GM21515 (cell line): Measurements from ENCODE around the gene NINJ2.

Source experiments
- ATAC-seq: cut with Tn5 transposase; IDR thresholded peaks from one replicate; pipeline ENCODE4 v1.9.1; 2021; ENCODE audit not compliant: unreplicated experiment

Gene NINJ2

GRCh38 chr12:674272-674781 lies 11.1 kb upstream of the NINJ2 start:
- peak; percentile 75 for ATAC-seq

- peak; percentile 22 for ATAC-seq
Observed at GRCh38 chr12:673849-674248, 10.6 kb upstream of the NINJ2 start.

GRCh38 chr12:669576-669945 lies 6.3 kb upstream of the NINJ2 start:
- no peak for ATAC-seq

- no peak for ATAC-seq
Observed at GRCh38 chr12:668090-668481, 4.8 kb upstream of the NINJ2 start.

- no peak for ATAC-seq
Observed at GRCh38 chr12:666766-667308, 3.6 kb upstream of the NINJ2 start.

GRCh38 chr12:666066-666465 lies 2.8 kb upstream of the NINJ2 start:
- no peak for ATAC-seq

- no peak for ATAC-seq
Observed at GRCh38 chr12:664779-665092, 1.5 kb upstream of the NINJ2 start.

- no peak for ATAC-seq
Observed at GRCh38 chr12:664075-664778, 982 bp upstream of the NINJ2 start.

- ATAC-seq: no peak
Observed at GRCh38 chr12:662566-663292, 516 bp downstream of the NINJ2 start.

GRCh38 chr12:661720-662486 lies 1.3 kb downstream of the NINJ2 start:
- ATAC-seq: no peak

- peak; percentile 59 for ATAC-seq
Observed at GRCh38 chr12:659090-659683, 4.1 kb downstream of the NINJ2 start.

- no peak for ATAC-seq
Observed at GRCh38 chr12:650983-651382, 12.3 kb downstream of the NINJ2 start.

GRCh38 chr12:647385-648085 lies 15.7 kb downstream of the NINJ2 start:
- no peak for ATAC-seq

- ATAC-seq: no peak
Observed at GRCh38 chr12:646442-647384, 16.5 kb downstream of the NINJ2 start.

- no peak for ATAC-seq
Observed at GRCh38 chr12:645563-646071, 17.6 kb downstream of the NINJ2 start.

GRCh38 chr12:644818-645552 lies 18.3 kb downstream of the NINJ2 start:
- ATAC-seq: no peak

GRCh38 chr12:644303-644639 lies 19.0 kb downstream of the NINJ2 start:
- no peak for ATAC-seq

- no peak for ATAC-seq
Observed at GRCh38 chr12:643475-644302, 19.6 kb downstream of the NINJ2 start.
